ENCODE results near the gene AGPAT4. TPM values are rescaled to one million over a fixed set of nuclear protein-coding genes. Genes with fewer than 3 reads are reported as not detected.
"Not testable (repeated sequence)": the region's sequence is repeated elsewhere in the genome, so short reads cannot be mapped to it uniquely, and the experiment has no call there.

The AGPAT4 gene
- total RNA-seq, 1 donor from 2014 or later: 8.3 TPM

DNA sequence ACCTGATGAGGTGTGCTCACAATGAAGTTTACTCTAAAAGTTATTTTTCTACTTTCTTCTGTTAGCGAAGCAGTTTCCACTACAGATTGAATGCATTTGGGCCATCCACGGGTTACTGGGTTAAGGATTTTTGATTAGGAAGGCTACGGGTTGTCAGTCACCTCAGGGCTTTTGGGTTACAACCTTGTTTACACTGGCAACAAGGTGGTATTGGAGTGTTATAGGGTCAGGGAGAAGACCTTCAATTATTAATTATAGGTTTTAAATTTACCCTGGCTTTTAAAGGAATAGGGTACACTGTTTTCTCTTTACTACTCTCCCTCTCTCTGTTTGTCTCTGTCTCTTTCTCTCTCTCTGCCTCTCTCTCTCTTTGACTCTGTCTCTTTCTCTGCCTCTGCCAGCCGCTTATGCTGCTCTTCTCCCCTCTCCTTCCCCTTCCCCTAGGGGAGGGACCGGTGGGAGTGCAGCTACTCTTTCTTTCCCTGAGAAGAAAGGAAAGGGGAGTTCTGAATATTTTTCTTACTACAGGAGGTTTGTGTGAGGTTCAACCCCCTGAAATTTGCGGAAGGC, 40.2 kb upstream of the AGPAT4 start:
- H3K36me3 Mint-ChIP-seq (ENCODE audit: unreplicated experiment): no peaks in the 10 kb centered on the region
- H3K9me3 Mint-ChIP-seq (ENCODE audit: unreplicated experiment): no peaks in the 10 kb centered on the region
- H3K4me1 Mint-ChIP-seq (ENCODE audit: unreplicated experiment): no peaks in the 10 kb centered on the region
- H3K27me3 Mint-ChIP-seq (ENCODE audit: unreplicated experiment): peaks cover 19% of the 10 kb centered on the region
- no peak overlapping the region for H3K4me3 Mint-ChIP-seq (ENCODE audit: unreplicated experiment)
- no peak for DNase-seq (ENCODE audit: extremely low spot score, unreplicated experiment)
- TF ChIP-seq, protein P1, sequence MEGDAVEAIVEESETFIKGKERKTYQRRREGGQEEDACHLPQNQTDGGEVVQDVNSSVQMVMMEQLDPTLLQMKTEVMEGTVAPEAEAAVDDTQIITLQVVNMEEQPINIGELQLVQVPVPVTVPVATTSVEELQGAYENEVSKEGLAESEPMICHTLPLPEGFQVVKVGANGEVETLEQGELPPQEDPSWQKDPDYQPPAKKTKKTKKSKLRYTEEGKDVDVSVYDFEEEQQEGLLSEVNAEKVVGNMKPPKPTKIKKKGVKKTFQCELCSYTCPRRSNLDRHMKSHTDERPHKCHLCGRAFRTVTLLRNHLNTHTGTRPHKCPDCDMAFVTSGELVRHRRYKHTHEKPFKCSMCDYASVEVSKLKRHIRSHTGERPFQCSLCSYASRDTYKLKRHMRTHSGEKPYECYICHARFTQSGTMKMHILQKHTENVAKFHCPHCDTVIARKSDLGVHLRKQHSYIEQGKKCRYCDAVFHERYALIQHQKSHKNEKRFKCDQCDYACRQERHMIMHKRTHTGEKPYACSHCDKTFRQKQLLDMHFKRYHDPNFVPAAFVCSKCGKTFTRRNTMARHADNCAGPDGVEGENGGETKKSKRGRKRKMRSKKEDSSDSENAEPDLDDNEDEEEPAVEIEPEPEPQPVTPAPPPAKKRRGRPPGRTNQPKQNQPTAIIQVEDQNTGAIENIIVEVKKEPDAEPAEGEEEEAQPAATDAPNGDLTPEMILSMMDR (IDR thresholded peaks at IDR 0.05): no peak
- no peak overlapping the region for H3K27ac Mint-ChIP-seq (ENCODE audit: unreplicated experiment)

DNA sequence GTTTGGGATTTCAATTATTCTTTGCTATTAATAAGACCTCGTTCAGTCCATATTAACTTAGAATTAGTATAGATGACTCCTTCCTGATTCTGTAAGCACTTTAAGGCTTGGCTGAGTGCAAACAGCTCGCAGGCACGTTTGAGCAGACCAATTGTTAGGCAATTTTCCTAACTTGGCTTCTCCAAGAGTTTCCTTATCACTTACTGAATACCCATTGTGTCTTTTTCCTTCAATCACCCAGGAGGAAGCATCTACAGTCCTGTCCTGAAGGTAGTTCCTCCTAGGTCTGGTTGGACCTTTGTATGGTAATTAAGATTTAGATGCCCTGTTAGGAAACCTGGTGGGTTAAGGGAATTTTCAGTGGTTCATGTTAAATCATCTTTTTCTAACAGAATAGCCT, 39.6 kb upstream of the AGPAT4 start:
- DNase-seq (ENCODE audit: extremely low spot score, unreplicated experiment); H3K4me1 Mint-ChIP-seq (ENCODE audit: unreplicated experiment); H3K9me3 Mint-ChIP-seq (ENCODE audit: unreplicated experiment); H3K27ac Mint-ChIP-seq (ENCODE audit: unreplicated experiment); H3K4me3 Mint-ChIP-seq (ENCODE audit: unreplicated experiment); H3K36me3 Mint-ChIP-seq (ENCODE audit: unreplicated experiment): not testable (repeated sequence)
- H3K27me3 Mint-ChIP-seq (ENCODE audit: unreplicated experiment): peaks cover 16% of the 10 kb centered on the region

DNA sequence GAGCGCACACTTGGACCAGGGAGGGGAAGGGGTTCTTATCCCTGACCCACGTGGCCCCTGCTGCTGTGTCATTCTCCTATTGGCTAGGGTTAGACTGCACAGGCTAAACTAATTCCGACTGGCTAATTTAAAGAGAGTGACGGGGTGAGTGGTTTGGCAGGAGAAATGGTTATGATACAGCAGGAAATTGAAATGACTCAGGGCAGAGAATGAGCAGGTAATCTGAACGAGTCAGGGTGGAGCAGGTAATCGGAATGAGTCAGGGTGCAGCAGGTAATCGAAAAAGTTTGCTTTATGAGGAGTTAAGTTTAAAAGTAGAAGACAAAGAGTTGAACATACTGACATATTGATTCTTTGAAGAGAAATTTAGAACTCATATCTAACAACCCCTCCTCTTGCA, 35.9 kb upstream of the AGPAT4 start:
- not testable (repeated sequence) for DNase-seq (ENCODE audit: extremely low spot score, unreplicated experiment); H3K4me3 Mint-ChIP-seq (ENCODE audit: unreplicated experiment); H3K4me1 Mint-ChIP-seq (ENCODE audit: unreplicated experiment); H3K36me3 Mint-ChIP-seq (ENCODE audit: unreplicated experiment); H3K9me3 Mint-ChIP-seq (ENCODE audit: unreplicated experiment); H3K27ac Mint-ChIP-seq (ENCODE audit: unreplicated experiment)
- peaks cover 16% of the 10 kb centered on the region for H3K27me3 Mint-ChIP-seq (ENCODE audit: unreplicated experiment)

DNA sequence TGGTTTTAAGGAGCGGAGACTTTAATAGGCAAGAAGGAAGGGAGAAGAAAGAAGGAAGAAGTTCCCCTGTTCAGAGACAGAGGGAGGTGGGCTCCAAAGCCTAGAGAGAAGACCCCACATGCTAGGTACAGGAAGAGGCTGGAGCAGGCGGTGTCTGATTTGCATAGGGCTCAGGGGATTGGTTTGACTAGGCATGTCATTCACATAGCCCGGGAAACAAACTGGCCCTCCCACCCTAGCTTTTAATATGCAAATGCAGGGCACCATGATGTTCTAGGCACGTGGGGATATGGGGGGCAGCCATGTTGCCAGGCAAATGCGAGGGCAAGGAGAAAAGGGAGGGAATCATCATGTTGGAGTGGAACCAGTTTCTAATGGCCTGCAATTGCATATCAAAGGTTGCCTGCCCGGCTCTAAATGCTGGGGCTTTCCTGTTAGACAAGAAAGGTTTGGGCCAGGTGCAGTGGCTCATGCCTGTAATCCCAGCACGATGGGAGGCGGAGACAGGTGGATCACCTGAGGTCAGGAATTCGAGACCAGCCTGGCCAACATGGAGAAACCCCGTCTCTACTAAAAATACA, 34.3 kb upstream of the AGPAT4 start:
- H3K9me3 Mint-ChIP-seq (ENCODE audit: unreplicated experiment): no peaks in the 10 kb centered on the region
- no peak overlapping the region for H3K4me3 Mint-ChIP-seq (ENCODE audit: unreplicated experiment)
- no peaks in the 10 kb centered on the region for H3K36me3 Mint-ChIP-seq (ENCODE audit: unreplicated experiment)
- no peaks in the 10 kb centered on the region for H3K4me1 Mint-ChIP-seq (ENCODE audit: unreplicated experiment)
- no peak overlapping the region for H3K27ac Mint-ChIP-seq (ENCODE audit: unreplicated experiment)
- peaks cover 5% of the 10 kb centered on the region for H3K27me3 Mint-ChIP-seq (ENCODE audit: unreplicated experiment)
- DNase-seq (ENCODE audit: extremely low spot score, unreplicated experiment): no peak
- TF ChIP-seq, protein P1 (IDR thresholded peaks at IDR 0.05): no peak

DNA sequence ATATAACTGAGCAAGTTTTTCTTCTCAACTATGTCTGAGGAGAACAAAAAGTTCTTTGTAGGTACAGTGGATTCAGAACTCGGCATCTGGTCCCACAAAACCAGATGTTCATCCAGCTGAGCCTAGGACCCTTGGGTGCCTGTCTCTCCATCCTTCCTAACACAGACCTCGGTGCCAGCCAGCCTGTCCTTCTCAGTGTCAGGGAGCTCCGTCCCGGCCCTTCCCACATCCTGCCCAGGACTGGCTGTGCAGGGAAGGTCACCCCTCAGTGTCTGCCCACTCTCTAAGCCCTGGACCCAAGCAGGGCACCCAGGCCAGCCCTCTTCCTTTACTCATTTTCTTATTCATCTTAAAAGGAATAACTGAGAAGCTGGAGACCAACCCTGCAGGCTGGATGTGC, 32.0 kb upstream of the AGPAT4 start:
- TF ChIP-seq, protein P1 (IDR thresholded peaks at IDR 0.05): no peak
- no peak overlapping the region for H3K27ac Mint-ChIP-seq (ENCODE audit: unreplicated experiment)
- no peaks in the 10 kb centered on the region for H3K9me3 Mint-ChIP-seq (ENCODE audit: unreplicated experiment)
- DNase-seq (ENCODE audit: extremely low spot score, unreplicated experiment): no peak
- H3K36me3 Mint-ChIP-seq (ENCODE audit: unreplicated experiment): no peaks in the 10 kb centered on the region
- no peaks in the 10 kb centered on the region for H3K27me3 Mint-ChIP-seq (ENCODE audit: unreplicated experiment)
- no peak overlapping the region for H3K4me3 Mint-ChIP-seq (ENCODE audit: unreplicated experiment)
- H3K4me1 Mint-ChIP-seq (ENCODE audit: unreplicated experiment): peaks cover 4% of the 10 kb centered on the region

DNA sequence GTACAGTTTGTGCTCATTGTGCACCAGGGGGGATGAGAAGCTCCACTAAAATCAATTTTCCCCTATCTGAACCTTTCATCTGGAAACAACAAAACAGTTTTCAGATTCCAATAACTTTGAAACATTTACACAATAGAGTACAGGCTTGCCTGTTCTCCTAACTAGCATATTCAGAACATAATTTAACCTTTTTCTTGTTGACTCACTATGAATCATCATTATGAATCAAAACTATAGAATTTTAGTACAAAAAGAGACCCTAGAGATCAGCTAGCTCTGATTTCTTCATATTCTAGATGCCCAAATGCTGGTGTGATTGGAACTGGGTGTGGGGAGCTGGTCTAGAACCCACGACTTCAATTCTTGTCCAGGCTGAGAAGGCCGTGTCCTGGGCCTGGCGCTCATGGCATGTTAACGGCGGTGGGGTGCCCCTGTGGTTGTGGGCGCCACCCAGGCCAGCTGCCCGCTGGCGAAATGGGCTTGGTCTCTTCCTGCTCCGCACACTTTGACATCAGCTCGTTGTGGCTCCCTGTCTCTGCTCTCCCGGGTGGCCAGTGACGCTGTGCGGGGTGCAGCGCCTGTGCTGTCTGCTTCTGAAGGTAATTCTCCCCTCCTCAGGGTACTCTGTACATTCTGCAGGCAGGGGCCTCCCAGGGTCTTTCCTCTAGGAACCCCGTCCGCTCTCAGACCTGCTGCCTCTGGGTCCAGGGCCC, 29.9 kb upstream of the AGPAT4 start:
- TF ChIP-seq, protein P1 (IDR thresholded peaks at IDR 0.05): no peak
- no peaks in the 10 kb centered on the region for H3K27me3 Mint-ChIP-seq (ENCODE audit: unreplicated experiment)
- H3K4me1 Mint-ChIP-seq (ENCODE audit: unreplicated experiment): peaks cover 4% of the 10 kb centered on the region
- DNase-seq (ENCODE audit: extremely low spot score, unreplicated experiment): peak; percentile 78
- H3K36me3 Mint-ChIP-seq (ENCODE audit: unreplicated experiment): no peaks in the 10 kb centered on the region
- no peak overlapping the region for H3K4me3 Mint-ChIP-seq (ENCODE audit: unreplicated experiment)
- no peaks in the 10 kb centered on the region for H3K9me3 Mint-ChIP-seq (ENCODE audit: unreplicated experiment)
- no peak overlapping the region for H3K27ac Mint-ChIP-seq (ENCODE audit: unreplicated experiment)

All from osteocyte (in vitro differentiated cells).